8988T (cell line): ENCODE results near the gene SLC38A3.
"Not testable (repeated sequence)": the region's sequence is repeated elsewhere in the genome, so short reads cannot be mapped to it uniquely, and the experiment has no call there.

ENCODE experiments used
- DNase-seq: peaks from one replicate; pipeline ENCODE4 v3.0.0; 2011

Gene SLC38A3

GRCh38 chr3:50235716-50236483 is 30.8 kb downstream of the SLC38A3 start, which contains the start of gene GNAI2:
TSS of gene GNAI2 (plus strand) at chr3:50236204. CDS start at chr3:50236336, 132 bp downstream.
- DNase-seq: peak; percentile 100

GRCh38 chr3:50236484-50237132 is 31.5 kb downstream of the SLC38A3 start:
- no peak for DNase-seq

GRCh38 chr3:50237133-50237651 is 32.1 kb downstream of the SLC38A3 start:
- DNase-seq: no peak

DNA sequence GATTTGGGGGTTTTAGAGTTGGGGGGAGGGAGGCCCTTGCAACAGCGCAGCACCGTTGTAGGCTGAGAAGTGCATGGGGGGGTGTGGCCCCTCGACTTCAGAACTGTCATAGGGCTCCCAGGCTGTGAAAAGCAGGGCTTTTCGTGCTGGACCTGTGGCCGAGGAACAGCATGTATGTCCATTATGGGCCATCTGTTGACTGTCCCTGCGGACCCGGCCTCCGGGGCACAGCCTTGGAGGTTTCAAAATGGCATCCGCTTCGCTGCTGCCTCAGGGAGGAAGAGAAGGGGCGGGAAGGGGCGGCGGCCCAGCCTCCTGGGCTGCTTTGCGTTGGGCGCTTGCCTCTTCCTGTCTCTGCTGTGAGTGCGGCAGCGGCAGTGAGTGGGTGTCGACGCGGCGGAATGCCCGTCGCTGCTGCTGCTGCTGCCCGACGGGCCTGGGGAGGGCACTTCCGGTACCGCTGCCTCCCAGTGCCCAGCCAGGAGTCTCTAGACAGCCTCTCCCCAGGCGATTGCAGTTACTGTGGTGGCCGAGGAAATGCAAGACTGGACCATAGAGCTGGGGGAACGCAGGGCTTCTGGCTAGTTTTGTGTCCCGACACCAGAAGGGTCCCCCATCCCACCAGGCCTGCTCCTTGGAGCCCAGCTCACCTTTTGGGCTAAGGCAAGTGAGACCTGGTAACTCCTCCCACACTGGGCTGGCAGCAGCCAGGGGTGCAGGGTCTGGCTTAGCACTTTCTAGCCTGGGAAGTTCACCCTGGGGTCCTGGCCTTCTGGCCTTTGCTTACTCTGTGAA is 32.9 kb downstream of the SLC38A3 start:
- peak; percentile 95 for DNase-seq

DNA sequence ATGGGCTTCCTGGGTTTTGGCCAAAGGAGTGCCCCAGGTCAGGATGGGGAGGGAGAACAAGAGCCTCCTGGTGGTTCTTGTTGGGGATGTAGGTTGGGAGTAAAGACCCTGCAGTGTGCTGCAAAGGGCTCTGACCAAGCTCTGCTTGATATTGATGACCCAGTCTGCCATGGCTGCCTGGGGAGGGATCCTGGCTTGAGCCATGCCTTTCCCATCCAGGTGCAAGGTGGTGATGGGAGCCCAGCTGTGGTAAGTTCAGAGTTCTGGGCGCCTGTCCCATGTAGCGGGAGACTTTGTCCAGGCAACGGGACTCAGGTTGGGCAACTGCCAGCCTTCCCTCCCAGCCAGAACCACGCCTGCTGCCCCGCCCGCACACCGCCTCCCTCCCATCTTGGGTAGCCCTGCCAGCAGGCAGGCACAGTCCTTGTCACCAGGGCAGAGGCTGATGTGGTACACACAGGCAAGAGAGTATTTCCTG is 33.5 kb downstream of the SLC38A3 start:
- no peak for DNase-seq

DNA sequence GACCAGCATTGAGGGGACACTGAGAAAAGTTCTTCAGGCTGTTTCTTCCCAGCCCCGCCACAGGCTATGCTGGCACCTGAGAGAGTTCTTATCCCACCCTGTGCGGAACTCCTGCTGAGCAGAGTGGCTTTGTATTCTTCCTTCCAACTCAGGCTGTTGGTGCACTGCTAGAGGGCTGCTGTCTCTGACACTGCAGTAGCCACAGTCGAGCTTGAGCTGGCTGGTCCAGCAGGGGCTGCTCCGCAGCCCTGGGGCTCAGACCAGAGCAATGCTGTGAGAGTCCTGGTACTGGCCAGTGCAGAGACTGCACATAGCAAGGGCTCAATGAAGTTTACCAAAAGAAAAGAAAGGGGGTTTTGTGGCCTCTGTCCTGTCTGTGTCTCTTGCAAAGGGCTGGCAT is 34.6 kb downstream of the SLC38A3 start:
- DNase-seq: no peak

DNA sequence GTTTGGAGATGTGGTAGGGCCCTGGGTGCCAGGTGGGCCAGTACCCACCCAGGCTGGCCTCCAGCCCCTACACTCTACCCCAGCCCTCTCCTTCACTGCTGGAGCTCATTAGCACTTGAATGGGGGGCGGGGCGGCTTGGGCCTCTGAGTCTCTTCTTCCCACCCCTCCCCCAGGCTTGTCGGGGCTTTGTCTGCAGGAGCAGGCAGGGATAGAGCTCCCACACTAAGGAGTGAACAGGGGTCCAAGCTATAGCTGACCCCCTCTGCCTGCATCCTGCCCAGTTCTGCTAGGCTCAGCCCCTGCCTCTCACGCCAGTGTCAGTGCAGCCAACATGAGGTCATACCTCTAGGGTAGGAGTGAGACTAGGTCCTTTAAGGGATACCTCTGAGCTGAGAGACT is 36.1 kb downstream of the SLC38A3 start:
- no peak for DNase-seq

DNA sequence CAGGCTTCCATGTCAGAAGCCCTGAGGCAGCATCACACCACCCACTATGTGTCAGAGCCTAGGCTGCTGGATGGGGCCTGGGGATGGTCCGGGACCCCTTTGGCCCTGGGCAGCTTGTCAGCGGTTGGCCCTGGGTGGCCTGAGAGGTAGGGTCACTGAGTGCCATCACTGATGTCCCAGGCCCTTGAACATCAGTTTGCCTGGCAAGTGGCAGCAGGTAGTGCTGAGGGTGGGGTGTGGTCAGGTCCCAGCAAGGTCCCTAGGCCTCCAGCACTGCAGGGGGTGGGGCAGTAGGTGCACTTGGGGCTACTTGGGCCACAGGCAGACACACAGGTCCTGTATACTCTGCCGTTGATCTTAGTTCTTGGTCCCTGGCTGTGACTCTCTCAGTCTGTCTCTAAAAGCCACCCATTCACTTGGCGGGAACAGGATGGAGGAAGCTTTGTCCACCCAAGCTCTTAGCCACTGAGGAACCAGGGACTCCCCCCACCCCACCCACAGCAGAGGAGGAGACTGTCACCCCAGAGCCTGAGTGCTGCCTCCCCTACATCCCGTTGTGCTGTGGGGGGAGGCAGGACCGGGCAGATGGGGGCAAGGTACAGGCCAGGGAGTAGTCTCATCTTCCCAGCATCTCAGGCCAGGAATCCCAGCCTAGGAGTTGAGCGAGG is 36.8 kb downstream of the SLC38A3 start:
- no peak for DNase-seq

GRCh38 chr3:50242381-50242770 is 37.3 kb downstream of the SLC38A3 start:
- no peak for DNase-seq

DNA sequence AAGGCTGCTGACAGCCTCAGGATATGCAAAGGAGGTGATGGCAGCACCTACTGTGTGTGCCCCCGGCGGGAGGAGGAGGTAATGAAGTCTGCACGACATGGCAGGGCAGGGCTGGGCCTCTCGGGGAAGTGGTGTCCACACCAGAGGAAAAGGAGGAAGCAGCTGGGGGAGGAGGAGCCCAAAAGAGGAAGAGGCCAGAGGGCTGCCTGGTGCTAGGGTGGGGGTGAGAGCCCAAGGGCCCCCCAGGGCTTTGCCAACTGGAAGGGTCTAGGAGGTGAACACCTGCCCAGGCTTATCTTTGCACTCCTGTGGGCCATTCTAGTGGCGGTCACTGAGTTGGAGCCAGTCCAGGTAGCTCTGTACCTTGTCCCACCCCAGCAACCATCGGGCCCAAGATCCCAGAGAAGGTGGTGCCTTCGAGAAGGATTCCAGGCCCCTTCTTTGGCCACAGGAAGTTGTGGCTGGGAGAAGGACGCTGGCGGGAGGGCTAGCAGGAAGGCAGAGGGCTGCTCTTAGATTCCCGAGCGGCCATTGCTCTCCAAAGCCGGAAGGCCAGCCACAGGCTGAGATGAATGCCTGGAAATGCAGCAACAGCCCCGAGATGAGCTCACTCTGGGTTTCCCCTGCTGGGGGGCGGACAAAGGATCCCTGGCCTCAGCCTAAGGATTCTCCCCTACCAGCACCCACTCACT is 37.9 kb downstream of the SLC38A3 start:
- no peak for DNase-seq

- DNase-seq: no peak
These were observed 38.4 kb downstream of the SLC38A3 start for GRCh38 chr3:50243543-50243895.

DNA sequence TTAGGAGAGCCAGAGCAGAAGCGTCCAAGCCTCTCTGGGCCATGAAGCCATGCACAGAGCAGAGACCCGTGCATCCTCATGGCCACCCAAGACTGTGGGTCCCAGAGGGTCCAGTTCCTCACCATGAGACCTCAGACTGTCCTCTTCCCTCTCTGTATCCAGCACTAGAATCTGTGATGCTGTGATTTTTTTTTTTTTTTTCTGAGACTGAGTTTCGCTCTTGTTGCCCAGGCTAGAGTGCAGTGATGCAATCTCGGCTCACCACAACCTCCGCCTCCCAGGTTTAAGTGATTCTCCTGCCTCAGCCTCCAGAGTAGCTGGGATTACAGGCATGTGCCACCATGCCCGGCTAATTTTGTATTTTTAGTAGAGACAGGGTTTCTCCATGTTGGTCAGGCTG is 39.7 kb downstream of the SLC38A3 start:
- DNase-seq: not testable (repeated sequence)

DNA sequence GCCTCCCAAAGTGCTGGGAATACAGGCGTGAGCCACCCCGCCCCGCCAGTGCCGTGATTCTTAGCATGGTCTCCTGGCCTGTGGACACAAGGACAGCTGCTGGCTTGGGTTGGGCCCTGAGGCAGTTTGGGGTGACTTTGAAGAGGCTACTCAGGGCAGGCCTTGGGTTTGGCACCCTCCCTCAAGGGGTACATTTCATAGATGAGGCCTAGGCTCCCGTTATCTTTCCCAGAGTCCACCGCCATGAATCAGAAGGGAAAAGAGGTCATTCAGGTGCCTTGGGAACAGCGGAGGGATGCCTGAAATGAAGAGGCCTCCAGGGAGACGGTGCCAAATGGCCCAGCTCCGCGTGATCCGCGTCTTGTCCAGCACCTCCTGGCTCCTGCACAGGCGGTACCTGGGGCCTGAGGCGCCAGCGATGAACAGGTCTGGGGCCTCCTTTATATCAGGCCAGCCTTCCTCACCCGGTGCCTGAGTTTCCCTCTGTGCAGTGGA is 40.2 kb downstream of the SLC38A3 start:
- no peak for DNase-seq

DNA sequence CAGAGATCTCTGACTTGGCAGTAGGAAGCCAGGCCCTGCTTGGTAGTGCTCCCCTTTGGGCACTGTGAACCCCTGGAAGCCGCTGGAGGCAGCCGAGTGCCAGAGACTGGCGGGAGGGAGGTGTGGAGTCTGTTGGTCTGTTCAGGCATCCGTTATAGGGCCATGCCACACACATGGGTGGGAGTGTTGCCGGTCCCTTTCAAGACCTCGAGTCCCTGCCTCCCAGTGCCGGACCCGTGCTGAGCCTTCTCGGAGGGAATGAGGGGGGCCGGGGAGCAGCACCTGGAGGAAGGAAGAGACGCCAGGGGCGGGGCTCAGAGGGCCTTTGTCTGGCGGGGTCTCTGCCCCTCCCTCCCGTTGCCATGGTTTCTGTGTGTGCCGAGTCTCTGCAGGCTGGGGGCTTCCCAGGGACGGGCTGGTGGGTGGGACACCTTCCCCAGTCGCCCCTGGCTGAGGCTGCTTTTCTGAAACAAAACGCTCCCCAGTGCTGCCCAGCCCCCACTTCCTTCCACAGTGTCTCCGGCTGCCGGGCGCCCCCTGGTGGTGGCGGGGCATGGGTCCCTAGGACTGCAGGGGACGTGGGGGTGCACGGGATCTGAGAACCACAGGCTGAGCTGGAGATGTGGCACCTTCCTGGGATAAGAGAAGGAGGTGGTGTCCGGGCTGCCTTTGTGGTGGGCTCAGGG is 40.9 kb downstream of the SLC38A3 start:
- peak; percentile 86 for DNase-seq

DNA sequence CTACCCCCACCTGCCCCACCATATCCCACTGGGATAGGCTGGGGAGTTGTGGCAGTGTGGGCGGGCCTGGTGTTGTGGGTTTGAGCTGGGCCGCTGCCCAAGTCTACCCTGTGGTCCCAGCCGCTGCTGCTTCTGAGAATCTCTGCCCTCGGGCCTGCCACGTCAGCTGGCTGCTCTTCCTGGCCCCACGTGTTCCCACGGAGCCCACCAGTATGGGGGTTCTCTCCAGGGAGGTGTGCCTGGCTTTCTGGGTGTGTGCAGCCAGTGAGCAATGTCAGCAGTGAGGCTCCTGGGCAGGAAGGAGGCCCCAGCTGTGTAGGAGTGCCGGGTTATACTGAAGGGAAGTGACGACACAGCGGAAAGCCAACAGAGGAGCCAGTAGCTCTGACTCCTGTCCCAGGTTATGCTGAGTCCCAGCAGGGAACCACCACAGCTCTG is 41.5 kb downstream of the SLC38A3 start:
- no peak for DNase-seq

DNA sequence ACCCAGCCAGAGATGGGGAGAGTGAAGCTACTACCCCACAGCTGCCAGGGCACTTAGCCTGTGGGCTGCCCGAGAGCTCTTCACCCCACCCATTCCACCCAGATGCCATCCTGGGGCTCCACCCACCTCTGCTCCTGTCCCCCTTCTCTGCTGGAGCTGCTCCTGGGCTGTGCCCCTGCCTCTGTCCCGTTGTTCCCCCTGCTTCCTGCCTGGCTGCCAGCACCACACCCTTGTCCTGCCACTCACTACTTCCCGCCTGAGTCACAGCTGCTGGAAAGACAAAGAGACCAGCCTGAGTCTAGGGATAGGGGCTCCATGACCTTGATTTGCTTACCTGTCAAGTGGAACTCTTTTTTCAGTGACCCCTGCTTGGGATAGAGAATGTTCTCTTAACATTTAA is 43.3 kb downstream of the SLC38A3 start:
- DNase-seq: no peak

DNA sequence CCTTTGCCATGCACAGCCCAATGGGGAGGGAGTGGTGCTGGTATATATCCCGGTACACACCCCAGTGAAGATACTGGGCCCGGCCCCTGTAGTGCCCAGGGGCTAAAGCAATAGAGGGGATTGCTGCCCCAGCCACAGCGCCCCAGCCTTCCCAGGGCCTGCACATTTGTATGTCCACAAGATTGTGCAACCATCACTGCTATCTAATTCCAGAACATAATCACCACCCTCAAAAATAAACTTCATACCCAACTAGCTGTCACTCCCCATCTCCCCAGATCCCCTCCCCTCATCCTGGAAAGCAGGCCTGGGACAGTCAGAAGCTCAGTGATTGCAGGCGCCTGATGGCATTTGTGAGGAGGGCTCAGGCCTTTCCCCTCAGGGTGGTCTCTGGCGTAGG is 44.4 kb downstream of the SLC38A3 start:
- DNase-seq: no peak

- DNase-seq: no peak
These were observed 45.4 kb downstream of the SLC38A3 start for GRCh38 chr3:50250514-50250913.

GRCh38 chr3:50251220-50251619 is 46.1 kb downstream of the SLC38A3 start:
- no peak for DNase-seq

GRCh38 chr3:50254577-50255250 is 49.6 kb downstream of the SLC38A3 start:
- DNase-seq: peak; percentile 57

- no peak for DNase-seq
These were observed 50.2 kb downstream of the SLC38A3 start for GRCh38 chr3:50255251-50255615.
